K562 (cell line): ENCODE data around the gene ABCF2. TPM values are rescaled to one million over a fixed set of nuclear protein-coding genes. Genes with fewer than 3 reads are reported as not detected.
A peak's percentile ranks its signal among the peaks of the same experiment; 100 is the strongest.

ENCODE experiments used
- C11orf30 ChIP-seq: fragments of 450-650 bp; IDR thresholded peaks from 2 replicates; pipeline ENCODE4 v1.6.1; 2016; ENCODE audit warnings: low read depth, mild to moderate bottlenecking
- CHD1 ChIP-seq: fragments of 200-600 bp; sonication (generic); IDR thresholded peaks from one replicate; pipeline ENCODE4 v1.6.1; 2012; ENCODE audit warnings: mild to moderate bottlenecking, moderate library complexity, low read length, inconsistent platforms
- DPF2 ChIP-seq: fragments of 450-650 bp; IDR thresholded peaks from 2 replicates; pipeline ENCODE4 v1.6.1; 2016
- EHMT2 ChIP-seq: fragments of 450-650 bp; IDR thresholded peaks from 2 replicates; pipeline ENCODE4 v1.6.1; 2018; ENCODE audit warnings: antibody characterized with exemption
- FOXK2 ChIP-seq, 2 experiments: fragments of 450-650 bp; IDR thresholded peaks in 1 of 2; conservative IDR thresholded peaks in 1 of 2; 2 replicates each; pipeline ENCODE4 v1.6.1; 2016; ENCODE audit warnings: low read depth in 2 of 2, mild to moderate bottlenecking in 1 of 2
- JUN ChIP-seq, 2 experiments: sonication (generic) in 1 of 2; formaldehyde crosslinking in 1 of 2; IDR thresholded peaks; 2 replicates each; pipeline versions ENCODE4 v1.6.1 to v1.8.0; 2012 to 2022; ENCODE audit warnings: borderline replicate concordance in 2 of 2, mild to moderate bottlenecking in 2 of 2, improper control_type of control experiment in 1 of 2, low read depth in 1 of 2, low read length in 1 of 2, missing genetic modification reagents in 1 of 2
- MAFF ChIP-seq: IDR thresholded peaks from 2 replicates; pipeline ENCODE4 v1.6.1; 2012; ENCODE audit warnings: low read length, improper control_type of control experiment
- MAFG ChIP-seq: fragments of 450-650 bp; conservative IDR thresholded peaks from 2 replicates; pipeline ENCODE4 v1.6.1; 2016; ENCODE audit warnings: missing genetic modification characterization, missing compliant biosample characterization
- NR1H2 ChIP-seq: sonication (generic); formaldehyde crosslinking; IDR thresholded peaks from 2 replicates; pipeline ENCODE4 v1.4.0; 2020; ENCODE audit warnings: mild to moderate bottlenecking, missing genetic modification reagents
- POU5F1 ChIP-seq: fragments of 150-350 bp; IDR thresholded peaks from 2 replicates; pipeline ENCODE4 v1.6.1; 2014; ENCODE audit warnings: borderline replicate concordance, low read length, low read depth, mild to moderate bottlenecking; ENCODE audit not compliant: partially characterized antibody
- RCOR1 ChIP-seq, 2 experiments: IDR thresholded peaks; 2 replicates each; pipeline ENCODE4 v1.6.1; 2012; ENCODE audit warnings: low read depth in 2 of 2, low read length in 2 of 2, borderline replicate concordance in 1 of 2, improper control_type of control experiment in 1 of 2
- TEAD1 ChIP-seq, 2 experiments: fragments of 450-650 bp in 1 of 2; sonication (generic) in 1 of 2; formaldehyde crosslinking; IDR thresholded peaks; 2 replicates each; pipeline versions ENCODE4 v1.4.0 to v1.8.0; 2020 to 2022; ENCODE audit warnings: mild to moderate bottlenecking in 2 of 2, missing genetic modification reagents in 1 of 2
- ZFX ChIP-seq: sonication (generic); formaldehyde crosslinking; IDR thresholded peaks from 2 replicates; pipeline ENCODE4 v1.8.0; 2022; ENCODE audit warnings: mild to moderate bottlenecking, missing genetic modification reagents, moderate library complexity
- ZNF174 ChIP-seq: fragments of 250-450 bp; sonication (Bioruptor Pico); IDR thresholded peaks from 2 replicates; pipeline ENCODE4 v1.4.0; 2020; ENCODE audit warnings: mild to moderate bottlenecking
- ZNF444 ChIP-seq: fragments of 250-450 bp; sonication (Bioruptor Pico); IDR thresholded peaks from 2 replicates; pipeline ENCODE4 v1.4.0; 2020; ENCODE audit warnings: mild to moderate bottlenecking, moderate library complexity
- polyA plus RNA-seq, 8 experiments: library from polyadenylated mRNA; depleted of rRNA in 4 of 8; stranded (reverse) in 5 of 8; unstranded in 3 of 8; fragments of >200 nt; fragmentation: Nextera tagmentation in 2 of 8; fragmentation: Illumina TruSeq in 1 of 8; extraction: Ambion mirVana in 2 of 8; extraction: Trizol in 1 of 8; gene quantifications; 2 replicates each; pipeline versions ENCODE4 v1.2.1 to v1.2.3, GENCODE V29; 2011 to 2014; ENCODE audit warnings: inconsistent platforms in 1 of 8, missing spikeins in 1 of 8
- total RNA-seq, 7 experiments: library from RNA; depleted of rRNA in 6 of 7; stranded (reverse); fragments of >200 nt in 6 of 7; fragmentation: Illumina TruSeq in 2 of 7; extraction: Trizol in 2 of 7; gene quantifications; 2 replicates each; pipeline versions ENCODE4 v1.2.1 to v1.2.3, GENCODE V29; 2011 to 2021; ENCODE audit warnings: low replicate concordance in 1 of 7
- TF ChIP-seq, protein P1 (sequence below): fragments of 250-450 bp; sonication (Bioruptor Pico); IDR thresholded peaks from 2 replicates; pipeline ENCODE4 v1.4.0; 2020
- TF ChIP-seq, protein P2 (sequence below): sonication (generic); formaldehyde crosslinking; IDR thresholded peaks from 2 replicates; pipeline ENCODE4 v1.8.0; 2022; ENCODE audit warnings: mild to moderate bottlenecking, missing genetic modification reagents
- TF ChIP-seq, protein P3 (sequence below): fragments of 450-650 bp; IDR thresholded peaks from 2 replicates; pipeline ENCODE4 v1.6.1; 2017; ENCODE audit warnings: mild to moderate bottlenecking, moderate library complexity

ABCF2 gene
- total and polyA plus RNA-seq, 9 of the 15 experiments (the other 6 are each of a cell fraction or from before 2014, with no cell fraction given) = 62.1 to 224 (median 113) TPM

DNA sequence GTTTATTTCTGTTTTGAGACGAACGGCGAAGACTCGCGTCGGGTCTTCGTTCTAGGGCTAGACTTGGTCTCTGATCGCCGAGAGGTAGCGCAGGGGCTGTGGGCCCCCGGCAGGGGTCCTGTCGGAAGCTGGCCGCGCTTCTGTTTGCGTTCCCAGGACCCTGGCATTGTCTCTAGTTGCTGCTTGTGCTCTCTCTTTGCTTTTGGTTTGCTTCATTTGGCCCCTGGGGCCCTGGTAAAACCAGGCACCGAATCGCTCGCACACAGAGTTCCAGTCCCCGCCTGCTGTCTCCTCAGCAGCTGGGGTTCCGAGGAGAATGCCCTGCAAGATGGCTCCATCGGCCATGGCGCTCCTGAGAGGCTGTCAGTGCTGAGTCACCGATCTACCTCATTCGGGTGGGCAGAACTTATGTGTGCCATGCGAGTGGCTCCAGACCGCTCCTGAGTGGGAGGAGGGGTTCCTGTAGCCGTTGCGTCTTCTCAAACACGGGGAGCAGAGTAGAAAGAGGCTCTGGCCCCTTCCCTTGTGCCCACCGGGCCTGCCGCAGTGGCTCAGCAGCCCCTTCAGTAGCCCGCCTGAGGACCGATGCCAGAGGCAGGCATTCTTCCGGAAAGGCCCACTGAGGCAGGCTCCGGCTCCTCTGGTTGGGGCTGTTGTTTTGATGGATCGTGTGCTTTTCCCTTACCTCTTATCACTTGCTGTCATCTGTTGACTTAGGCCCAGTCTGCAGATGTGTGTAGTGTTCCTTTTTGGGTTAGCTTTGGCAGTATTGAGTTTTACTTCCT, 6.1 kb upstream of the ABCF2 start (continued):
- TF ChIP-seq JUN (IDR thresholded peaks at IDR 0.05; ENCODE audit: borderline replicate concordance, low read depth, low read length) (no peak), JUN (CRISPR knock-in tag; IDR thresholded peaks at IDR 0.05; ENCODE audit: borderline replicate concordance) (no peak; the same call in 1 of the 2 replicates), EHMT2 (0 out of 2 replicates have a peak, but pooled peaks have one; percentile 38), DPF2 (peak; percentile 57; the same call in 1 of the 2 replicates), ZFX (CRISPR knock-in tag) (peak; percentile 25), ZNF444 (CRISPR knock-in tag) (no peak), C11orf30 (peak; percentile 86), RCOR1 (IDR thresholded peaks at IDR 0.05; ENCODE audit: borderline replicate concordance in 1 of 2, low read depth in 2 of 2, low read length in 2 of 2) (peak in 1 of 2 experiments; percentile 57; a peak in 2 of 4 replicates), TEAD1 (CRISPR knock-in tag; IDR thresholded peaks at IDR 0.05) (peak in 1 of 2 experiments; percentile 64; a peak in 1 of 4 replicates), MAFF (peak; percentile 31; the same call in 1 of the 2 replicates), NR1H2 (CRISPR knock-in tag) (0 out of 2 replicates have a peak, but pooled peaks have one; percentile 2), POU5F1 (no peak), ZNF174 (no peak), MAFG (tag) (peak; percentile 76; the same call in 1 of the 2 replicates), CHD1 (no peak), FOXK2 (conservative IDR thresholded peaks at IDR 0.05 in 1 of 2, IDR thresholded peaks at IDR 0.05 in 1 of 2; ENCODE audit: low read depth in 2 of 2) (peak; percentile 64 to 68)
- TF ChIP-seq, protein P1, sequence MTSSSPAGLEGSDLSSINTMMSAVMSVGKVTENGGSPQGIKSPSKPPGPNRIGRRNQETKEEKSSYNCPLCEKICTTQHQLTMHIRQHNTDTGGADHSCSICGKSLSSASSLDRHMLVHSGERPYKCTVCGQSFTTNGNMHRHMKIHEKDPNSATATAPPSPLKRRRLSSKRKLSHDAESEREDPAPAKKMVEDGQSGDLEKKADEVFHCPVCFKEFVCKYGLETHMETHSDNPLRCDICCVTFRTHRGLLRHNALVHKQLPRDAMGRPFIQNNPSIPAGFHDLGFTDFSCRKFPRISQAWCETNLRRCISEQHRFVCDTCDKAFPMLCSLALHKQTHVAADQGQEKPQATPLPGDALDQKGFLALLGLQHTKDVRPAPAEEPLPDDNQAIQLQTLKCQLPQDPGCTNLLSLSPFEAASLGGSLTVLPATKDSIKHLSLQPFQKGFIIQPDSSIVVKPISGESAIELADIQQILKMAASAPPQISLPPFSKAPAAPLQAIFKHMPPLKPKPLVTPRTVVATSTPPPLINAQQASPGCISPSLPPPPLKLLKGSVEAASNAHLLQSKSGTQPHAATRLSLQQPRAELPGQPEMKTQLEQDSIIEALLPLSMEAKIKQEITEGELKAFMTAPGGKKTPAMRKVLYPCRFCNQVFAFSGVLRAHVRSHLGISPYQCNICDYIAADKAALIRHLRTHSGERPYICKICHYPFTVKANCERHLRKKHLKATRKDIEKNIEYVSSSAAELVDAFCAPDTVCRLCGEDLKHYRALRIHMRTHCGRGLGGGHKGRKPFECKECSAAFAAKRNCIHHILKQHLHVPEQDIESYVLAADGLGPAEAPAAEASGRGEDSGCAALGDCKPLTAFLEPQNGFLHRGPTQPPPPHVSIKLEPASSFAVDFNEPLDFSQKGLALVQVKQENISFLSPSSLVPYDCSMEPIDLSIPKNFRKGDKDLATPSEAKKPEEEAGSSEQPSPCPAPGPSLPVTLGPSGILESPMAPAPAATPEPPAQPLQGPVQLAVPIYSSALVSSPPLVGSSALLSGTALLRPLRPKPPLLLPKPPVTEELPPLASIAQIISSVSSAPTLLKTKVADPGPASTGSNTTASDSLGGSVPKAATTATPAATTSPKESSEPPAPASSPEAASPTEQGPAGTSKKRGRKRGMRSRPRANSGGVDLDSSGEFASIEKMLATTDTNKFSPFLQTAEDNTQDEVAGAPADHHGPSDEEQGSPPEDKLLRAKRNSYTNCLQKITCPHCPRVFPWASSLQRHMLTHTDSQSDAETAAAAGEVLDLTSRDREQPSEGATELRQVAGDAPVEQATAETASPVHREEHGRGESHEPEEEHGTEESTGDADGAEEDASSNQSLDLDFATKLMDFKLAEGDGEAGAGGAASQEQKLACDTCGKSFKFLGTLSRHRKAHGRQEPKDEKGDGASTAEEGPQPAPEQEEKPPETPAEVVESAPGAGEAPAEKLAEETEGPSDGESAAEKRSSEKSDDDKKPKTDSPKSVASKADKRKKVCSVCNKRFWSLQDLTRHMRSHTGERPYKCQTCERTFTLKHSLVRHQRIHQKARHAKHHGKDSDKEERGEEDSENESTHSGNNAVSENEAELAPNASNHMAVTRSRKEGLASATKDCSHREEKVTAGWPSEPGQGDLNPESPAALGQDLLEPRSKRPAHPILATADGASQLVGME (CRISPR knock-in tag) = no peak
- TF ChIP-seq, protein P2, sequence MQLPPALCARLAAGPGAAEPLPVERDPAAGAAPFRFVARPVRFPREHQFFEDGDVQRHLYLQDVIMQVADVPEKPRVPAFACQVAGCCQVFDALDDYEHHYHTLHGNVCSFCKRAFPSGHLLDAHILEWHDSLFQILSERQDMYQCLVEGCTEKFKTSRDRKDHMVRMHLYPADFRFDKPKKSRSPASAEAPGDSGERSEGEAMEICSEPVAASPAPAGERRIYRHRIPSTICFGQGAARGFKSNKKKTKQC (CRISPR knock-in tag) = peak; percentile 21; the same call in 1 of the 2 replicates
- TF ChIP-seq, protein P3, sequence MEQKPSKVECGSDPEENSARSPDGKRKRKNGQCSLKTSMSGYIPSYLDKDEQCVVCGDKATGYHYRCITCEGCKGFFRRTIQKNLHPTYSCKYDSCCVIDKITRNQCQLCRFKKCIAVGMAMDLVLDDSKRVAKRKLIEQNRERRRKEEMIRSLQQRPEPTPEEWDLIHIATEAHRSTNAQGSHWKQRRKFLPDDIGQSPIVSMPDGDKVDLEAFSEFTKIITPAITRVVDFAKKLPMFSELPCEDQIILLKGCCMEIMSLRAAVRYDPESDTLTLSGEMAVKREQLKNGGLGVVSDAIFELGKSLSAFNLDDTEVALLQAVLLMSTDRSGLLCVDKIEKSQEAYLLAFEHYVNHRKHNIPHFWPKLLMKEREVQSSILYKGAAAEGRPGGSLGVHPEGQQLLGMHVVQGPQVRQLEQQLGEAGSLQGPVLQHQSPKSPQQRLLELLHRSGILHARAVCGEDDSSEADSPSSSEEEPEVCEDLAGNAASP = no peak
